Smooth muscle cell (in vitro differentiated cells): ENCODE data around the gene IL17REL. TPM values are rescaled to one million over a fixed set of nuclear protein-coding genes. Genes with fewer than 3 reads are reported as not detected.

Experiments
- DNase-seq: peaks from one replicate; lab custom pipeline; 2025; ENCODE audit not compliant: unreplicated experiment; lab: John Stamatoyannopoulos, UW
- H2AFZ ChIP-seq: fragments of 200-600 bp; sonication (generic); 2 replicates; pipeline ENCODE4 v1.6.0; 2016; ENCODE audit warnings: antibody characterized with exemption, low read depth, mild to moderate bottlenecking
- H3F3A ChIP-seq: fragments of 200-600 bp; sonication (generic); 2 replicates; pipeline ENCODE4 v1.6.0; 2017; ENCODE audit warnings: antibody characterized with exemption, low read depth
- H3K27ac ChIP-seq: fragments of 200-600 bp; sonication (generic); 2 replicates; pipeline ENCODE4 v1.5.1; 2016; ENCODE audit warnings: low read depth, mild to moderate bottlenecking
- H3K27me3 ChIP-seq: fragments of 200-600 bp; sonication (generic); 2 replicates; pipeline ENCODE4 v1.6.1; 2016; ENCODE audit warnings: low read depth, mild to moderate bottlenecking
- H3K36me3 ChIP-seq: fragments of 200-600 bp; sonication (generic); 2 replicates; pipeline ENCODE4 v1.5.1; 2016; ENCODE audit warnings: low read depth
- H3K4me1 ChIP-seq: fragments of 200-600 bp; sonication (generic); 2 replicates; pipeline ENCODE4 v1.5.1; 2016; ENCODE audit warnings: low read depth
- H3K4me2 ChIP-seq: fragments of 200-600 bp; sonication (generic); 2 replicates; pipeline ENCODE4 v1.6.0; 2016; ENCODE audit warnings: mild to moderate bottlenecking
- H3K4me3 ChIP-seq: fragments of 200-600 bp; sonication (generic); 2 replicates; pipeline ENCODE4 v1.5.1; 2016; ENCODE audit warnings: mild to moderate bottlenecking
- H3K79me2 ChIP-seq: fragments of 200-600 bp; sonication (generic); 2 replicates; pipeline ENCODE4 v1.6.0; 2016; ENCODE audit warnings: low read depth, mild to moderate bottlenecking
- H3K9ac ChIP-seq: fragments of 200-600 bp; sonication (generic); 2 replicates; pipeline ENCODE4 v1.6.0; 2016; ENCODE audit warnings: low read depth
- H3K9me3 ChIP-seq: fragments of 200-600 bp; sonication (generic); replicated peaks from 2 replicates; pipeline ENCODE4 v1.5.1; 2016; ENCODE audit warnings: low read depth
- H4K20me1 ChIP-seq: fragments of 200-600 bp; sonication (generic); 2 replicates; pipeline ENCODE4 v1.6.0; 2016; ENCODE audit warnings: low read depth
- CTCF ChIP-seq: fragments of 200-600 bp; sonication (generic); IDR thresholded peaks from 2 replicates; pipeline ENCODE4 v1.5.1; 2017; ENCODE audit warnings: borderline replicate concordance, mild to moderate bottlenecking, antibody characterized with exemption; ENCODE audit not compliant: insufficient read depth, poor library complexity, severe bottlenecking
- WGBS: methylation state at CpG from one replicate; pipeline ENCODE4 v1.1.7; 2016; ENCODE audit warnings: low lambda C conversion rate; 5-methylcytosine and 5-hydroxymethylcytosine counted together
- polyA plus RNA-seq: library from polyadenylated mRNA; unstranded; fragments of >200 nt; fragmentation: Nextera tagmentation; extraction: Ambion mirVana; gene quantifications from 2 replicates; pipeline ENCODE4 v1.2.1, GENCODE V29; 2016
- total RNA-seq: library from RNA; depleted of rRNA; stranded (reverse); fragments of >200 nt; gene quantifications from 2 replicates; pipeline ENCODE4 v1.2.3, GENCODE V29; 2014

The IL17REL gene
- total and polyA plus RNA-seq, 2 experiments from 2014 or later, result 0.04 TPM; not detected in 1

GRCh38 chr22:50002791-50003190 lies 9.8 kb downstream of the IL17REL start:
- Histone ChIP-seq H3F3A (no peaks in the 10 kb centered on the region), H3K27ac (no peak overlapping the region), H3K4me2 (no peak overlapping the region), H3K4me1 (peaks cover 3% of the 10 kb centered on the region), H2AFZ (no peak overlapping the region), H3K4me3 (no peak overlapping the region), H3K9ac (no peak overlapping the region), H3K9me3 (no peaks in the 10 kb centered on the region), H3K79me2 (no peaks in the 10 kb centered on the region), H4K20me1 (no peaks in the 10 kb centered on the region), H3K36me3 (no peaks in the 10 kb centered on the region), H3K27me3 (peaks cover 7% of the 10 kb centered on the region)
- no peak for TF ChIP-seq CTCF
- no peak for DNase-seq
- WGBS, result 38% methylated on average over 7 of the region's 7 CpGs

GRCh38 chr22:50001388-50002231 lies 11.0 kb downstream of the IL17REL start:
- peaks cover 3% of the 10 kb centered on the region for H3K4me1 ChIP-seq
- H3F3A ChIP-seq, result no peaks in the 10 kb centered on the region
- DNase-seq, result no peak
- no peaks in the 10 kb centered on the region for H3K79me2 ChIP-seq
- H2AFZ ChIP-seq, result no peak overlapping the region
- no peaks in the 10 kb centered on the region for H3K9me3 ChIP-seq
- peaks cover 7% of the 10 kb centered on the region for H3K27me3 ChIP-seq
- H3K9ac ChIP-seq, result no peak overlapping the region
- H3K27ac ChIP-seq, result no peak overlapping the region
- no peak for TF ChIP-seq CTCF
- WGBS, result 86% methylated on average over 16 of the region's 16 CpGs
- no peaks in the 10 kb centered on the region for H4K20me1 ChIP-seq
- no peak overlapping the region for H3K4me3 ChIP-seq
- no peaks in the 10 kb centered on the region for H3K36me3 ChIP-seq
- H3K4me2 ChIP-seq, result no peak overlapping the region

GRCh38 chr22:50000587-50001387 lies 11.8 kb downstream of the IL17REL start:
- H3K9me3 ChIP-seq, result no peaks in the 10 kb centered on the region
- peaks cover 3% of the 10 kb centered on the region for H3K4me1 ChIP-seq
- H2AFZ ChIP-seq, result no peak overlapping the region
- no peak overlapping the region for H3K4me3 ChIP-seq
- no peak for TF ChIP-seq CTCF
- H4K20me1 ChIP-seq, result no peaks in the 10 kb centered on the region
- no peak overlapping the region for H3K9ac ChIP-seq
- H3K36me3 ChIP-seq, result no peaks in the 10 kb centered on the region
- H3K27ac ChIP-seq, result no peak overlapping the region
- H3K27me3 ChIP-seq, result peaks cover 7% of the 10 kb centered on the region
- H3K79me2 ChIP-seq, result no peaks in the 10 kb centered on the region
- DNase-seq, result no peak
- H3K4me2 ChIP-seq, result no peak overlapping the region
- H3F3A ChIP-seq, result no peaks in the 10 kb centered on the region
- 92% methylated on average over 30 of the region's 32 CpGs for WGBS
